ENCODE results near the gene EOLA2.
"Not testable (repeated sequence)": the region's sequence is repeated elsewhere in the genome, so short reads cannot be mapped to it uniquely, and the experiment has no call there.

Gene EOLA2

GRCh38 chrX:149898554-149898953 is 39.7 kb downstream of the EOLA2 start:
- no peak overlapping the region for H2BK15ac ChIP-seq (ENCODE audit: low read depth, poor library complexity, severe bottlenecking)
- no peak overlapping the region for H3K4me2 ChIP-seq (ENCODE audit: low read length, poor library complexity, severe bottlenecking)
- no peak overlapping the region for H2AFZ ChIP-seq (ENCODE audit: low read depth, low read length)
- H3K36me3 ChIP-seq (ENCODE audit: control insufficient read depth in 1 of 2, insufficient read depth in 2 of 2, low read depth in 1 of 2, low read length in 2 of 2) = no peaks in the 10 kb centered on the region
- no peak overlapping the region for H3K18ac ChIP-seq (ENCODE audit: low read depth in 1 of 2, low read length in 2 of 2)
- peaks cover 12% of the 10 kb centered on the region for H3K9me3 ChIP-seq (ENCODE audit: control insufficient read depth, low read length)
- H3K4me1 ChIP-seq (ENCODE audit: control insufficient read depth, insufficient read depth, low read depth, low read length) = no peaks in the 10 kb centered on the region
- DNase-seq = no peak
- no peak overlapping the region for H3K23ac ChIP-seq (ENCODE audit: low read length in 2 of 2)
- peaks cover 0 to 7% of the 10 kb centered on the region in 2 experiments for H3K27me3 ChIP-seq (ENCODE audit: control insufficient read depth in 1 of 2, insufficient read depth in 1 of 2, low read length in 2 of 2)
- H4K91ac ChIP-seq (ENCODE audit: low read length) = no peak overlapping the region
- no peak overlapping the region for H4K8ac ChIP-seq (ENCODE audit: low read length)
- no peaks in the 10 kb centered on the region for H3K79me1 ChIP-seq (replicated peaks; ENCODE audit: low read length, poor library complexity, severe bottlenecking)
- H2BK12ac ChIP-seq (ENCODE audit: low read length in 2 of 2) = no peak overlapping the region
- H2BK5ac ChIP-seq (ENCODE audit: low read depth, low read length, poor library complexity, severe bottlenecking) = no peak overlapping the region
- H3K27ac ChIP-seq (ENCODE audit: low read length, poor library complexity, severe bottlenecking) = no peak overlapping the region
- H3K14ac ChIP-seq (ENCODE audit: low read length in 2 of 2) = no peak overlapping the region
- no peak overlapping the region for H3K9ac ChIP-seq (ENCODE audit: low read length)
- no peak overlapping the region for H3K4me3 ChIP-seq (ENCODE audit: insufficient read depth in 1 of 2, low read depth in 1 of 2, low read length in 2 of 2)
- no peak overlapping the region for H2BK120ac ChIP-seq (ENCODE audit: low read depth, low read length)
- H2AK5ac ChIP-seq (ENCODE audit: low read length, severe bottlenecking) = no peak overlapping the region
- no CpG with 5 or more reads among the region's 1 CpG for WGBS
- H3K4ac ChIP-seq (ENCODE audit: low read depth in 1 of 2, low read length in 2 of 2) = no peak overlapping the region

- H3K4me1 ChIP-seq (ENCODE audit: control insufficient read depth, insufficient read depth, low read depth, low read length); H3K36me3 ChIP-seq (ENCODE audit: control insufficient read depth in 1 of 2, insufficient read depth in 2 of 2, low read depth in 1 of 2, low read length in 2 of 2); H2BK15ac ChIP-seq (ENCODE audit: low read depth, poor library complexity, severe bottlenecking); H3K4me2 ChIP-seq (ENCODE audit: low read length, poor library complexity, severe bottlenecking); H3K4ac ChIP-seq (ENCODE audit: low read depth in 1 of 2, low read length in 2 of 2); H2BK120ac ChIP-seq (ENCODE audit: low read depth, low read length); H3K4me3 ChIP-seq (ENCODE audit: insufficient read depth in 1 of 2, low read depth in 1 of 2, low read length in 2 of 2); H2BK12ac ChIP-seq (ENCODE audit: low read length in 2 of 2); H2BK5ac ChIP-seq (ENCODE audit: low read depth, low read length, poor library complexity, severe bottlenecking); H2AFZ ChIP-seq (ENCODE audit: low read depth, low read length); H2AK5ac ChIP-seq (ENCODE audit: low read length, severe bottlenecking); H3K14ac ChIP-seq (ENCODE audit: low read length in 2 of 2); H3K23ac ChIP-seq (ENCODE audit: low read length in 2 of 2); H4K91ac ChIP-seq (ENCODE audit: low read length); H3K18ac ChIP-seq (ENCODE audit: low read depth in 1 of 2, low read length in 2 of 2); H3K9me3 ChIP-seq (ENCODE audit: control insufficient read depth, low read length); DNase-seq; H4K8ac ChIP-seq (ENCODE audit: low read length); H3K9ac ChIP-seq (ENCODE audit: low read length); H3K79me1 ChIP-seq (replicated peaks; ENCODE audit: low read length, poor library complexity, severe bottlenecking); H3K27me3 ChIP-seq (ENCODE audit: control insufficient read depth in 1 of 2, insufficient read depth in 1 of 2, low read length in 2 of 2); H3K27ac ChIP-seq (ENCODE audit: low read length, poor library complexity, severe bottlenecking): not testable (repeated sequence)
- no CpG with 5 or more reads among the region's 2 CpGs for WGBS
Observed at GRCh38 chrX:149890828-149891227, 47.5 kb downstream of the EOLA2 start.
